NB4 (cell line): ENCODE data around the gene RNF169.

ENCODE experiments used
- CTCF ChIP-seq: IDR thresholded peaks from one replicate; pipeline ENCODE4 v1.5.1; 2012; ENCODE audit warnings: low read depth, low read length
- MAX ChIP-seq: IDR thresholded peaks from 2 replicates; pipeline ENCODE4 v1.6.1; 2011; ENCODE audit warnings: low read depth, low read length
- MYC ChIP-seq: IDR thresholded peaks from 2 replicates; pipeline ENCODE4 v1.6.1; 2011; ENCODE audit warnings: low read depth, low read length
- POLR2A ChIP-seq: IDR thresholded peaks from 2 replicates; pipeline ENCODE4 v1.6.1; 2011; ENCODE audit warnings: mild to moderate bottlenecking; ENCODE audit not compliant: insufficient read length; ENCODE audit errors: extremely low read depth

- TF ChIP-seq CTCF (no peak), MAX (no peak), POLR2A (no peak), MYC (no peak)
Observed at GRCh38 chr11:74778581-74778980, 29.9 kb downstream of the RNF169 start.
